ENCODE measurements around the gene MGMT. TPM values are rescaled to one million over a fixed set of nuclear protein-coding genes. Genes with fewer than 3 reads are reported as not detected.

The MGMT gene
- total and polyA plus RNA-seq, 2 donors (not counting 3 experiments of a cell fraction or from before 2014, with no cell fraction given): 15.0 to 15.2 TPM

GRCh38 chr10:129655007-129655678 is 188.1 kb downstream of the MGMT start:
- Histone ChIP-seq H3K4me3 (replicated peaks in 1 of 3; ENCODE audit: insufficient read depth in 1 of 3, low read depth in 1 of 3, low read length in 3 of 3) (no peak overlapping the region), H3K27ac (ENCODE audit: insufficient read depth, low read depth, low read length) (no peak overlapping the region), H3K4me1 (ENCODE audit: control insufficient read depth, extremely low read depth, insufficient read depth, low read length) (no peaks in the 10 kb centered on the region), H3K27me3 (ENCODE audit: control insufficient read depth in 2 of 2, insufficient read depth in 2 of 2, low read length in 2 of 2) (no peaks in the 10 kb centered on the region), H3K79me2 (ENCODE audit: control insufficient read depth, insufficient read depth, low read length) (no peaks in the 10 kb centered on the region), H4K20me1 (replicated peaks; ENCODE audit: control insufficient read depth, extremely low read depth, insufficient read depth, low read length) (no peaks in the 10 kb centered on the region), H3K9me1 (replicated peaks; ENCODE audit: control insufficient read depth, extremely low read depth, insufficient read depth, low read length) (no peaks in the 10 kb centered on the region), H3K9me3 (replicated peaks; ENCODE audit: control insufficient read depth, insufficient read depth, low read length) (no peaks in the 10 kb centered on the region), H3K9ac (replicated peaks; ENCODE audit: extremely low read depth, insufficient read depth, low read length) (no peak overlapping the region), H3K4me2 (ENCODE audit: insufficient read depth, low read length) (no peak overlapping the region), H3K36me3 (ENCODE audit: control insufficient read depth in 2 of 2, extremely low read depth in 1 of 2, insufficient read depth in 2 of 2, low read length in 2 of 2) (no peaks in the 10 kb centered on the region), H2AFZ (ENCODE audit: low read depth, low read length) (no peak overlapping the region)
- TF ChIP-seq MAX (IDR thresholded peaks at IDR 0.05; ENCODE audit: insufficient read depth, insufficient read length) (no peak), POLR2AphosphoS5 (IDR thresholded peaks at IDR 0.05; ENCODE audit: insufficient read depth, low read depth, low read length) (no peak), EZH2 (IDR thresholded peaks at IDR 0.05; ENCODE audit: borderline replicate concordance, low read depth, low read length, severe bottlenecking) (no peak), POLR2A (IDR thresholded peaks at IDR 0.05; ENCODE audit: low read depth, low read length) (no peak)
- intact Hi-C loops (cut with micrococcal nuclease): loop anchor here (10.0 kb wide), 1 partner anchor 620 kb away; no protein-coding TSS in a partner anchor
- dilution Hi-C loops (cut with MboI; ENCODE audit: extremely low pct_ligation_motif_present, low sequenced_read_pairs): no loop called here
- DNase-seq (ENCODE audit: low read depth, low spot score) (no peak), FAIRE-seq (no peak)
- CTCF ChIA-PET: no interaction called here
- POLR2A ChIA-PET: no interaction called here
- no TSS peak for BruUV-seq (replicated peaks)

- Histone ChIP-seq H2AFZ (ENCODE audit: low read depth, low read length) (no peak overlapping the region), H3K9ac (replicated peaks; ENCODE audit: extremely low read depth, insufficient read depth, low read length) (no peak overlapping the region), H3K36me3 (ENCODE audit: control insufficient read depth in 2 of 2, extremely low read depth in 1 of 2, insufficient read depth in 2 of 2, low read length in 2 of 2) (no peaks in the 10 kb centered on the region), H3K79me2 (ENCODE audit: control insufficient read depth, insufficient read depth, low read length) (no peaks in the 10 kb centered on the region), H3K9me3 (replicated peaks; ENCODE audit: control insufficient read depth, insufficient read depth, low read length) (no peaks in the 10 kb centered on the region), H3K27me3 (ENCODE audit: control insufficient read depth in 2 of 2, insufficient read depth in 2 of 2, low read length in 2 of 2) (no peaks in the 10 kb centered on the region), H4K20me1 (replicated peaks; ENCODE audit: control insufficient read depth, extremely low read depth, insufficient read depth, low read length) (no peaks in the 10 kb centered on the region), H3K4me2 (ENCODE audit: insufficient read depth, low read length) (no peak overlapping the region), H3K4me1 (ENCODE audit: control insufficient read depth, extremely low read depth, insufficient read depth, low read length) (no peaks in the 10 kb centered on the region), H3K27ac (ENCODE audit: insufficient read depth, low read depth, low read length) (no peak overlapping the region), H3K9me1 (replicated peaks; ENCODE audit: control insufficient read depth, extremely low read depth, insufficient read depth, low read length) (no peaks in the 10 kb centered on the region), H3K4me3 (replicated peaks in 1 of 3; ENCODE audit: insufficient read depth in 1 of 3, low read depth in 1 of 3, low read length in 3 of 3) (no peak overlapping the region)
- dilution Hi-C loops (cut with MboI; ENCODE audit: extremely low pct_ligation_motif_present, low sequenced_read_pairs) (no loop called here), intact Hi-C loops (cut with micrococcal nuclease) (loop anchor here (10.0 kb wide), 1 partner anchor 621 kb away; no protein-coding TSS in a partner anchor)
- POLR2A ChIA-PET: no interaction called here
- no peak for TF ChIP-seq MAX (IDR thresholded peaks at IDR 0.05; ENCODE audit: insufficient read depth, insufficient read length)
- TF ChIP-seq POLR2A (IDR thresholded peaks at IDR 0.05; ENCODE audit: low read depth, low read length): no peak
- no peak for TF ChIP-seq MYC (IDR thresholded peaks at IDR 0.05; ENCODE audit: low read depth, low read length)
- TF ChIP-seq JUN (IDR thresholded peaks at IDR 0.05; ENCODE audit: borderline replicate concordance, insufficient read depth, insufficient read length, low read depth): no peak
- TF ChIP-seq FOS (IDR thresholded peaks at IDR 0.05; ENCODE audit: borderline replicate concordance, insufficient read depth, low read length): no peak
- no peak for TF ChIP-seq CTCF (IDR thresholded peaks at IDR 0.05; ENCODE audit: extremely low read depth in 1 of 2, insufficient read depth in 1 of 2, low read depth in 1 of 2, low read length in 2 of 2)
- no peak for TF ChIP-seq GATA2 (IDR thresholded peaks at IDR 0.05; ENCODE audit: insufficient read depth, insufficient read length, low read depth, low read length)
- no TSS peak for BruUV-seq (replicated peaks)
- DNase-seq (ENCODE audit: low read depth, low spot score) (no peak), FAIRE-seq (no peak)
- CTCF ChIA-PET: no interaction called here
Measured at GRCh38 chr10:129655679-129656031, 188.6 kb downstream of the MGMT start.
